NCI-H1092 (cell line): Measurements from ENCODE around the gene CPXM1.

Experiments
- DNase-seq: peaks from one replicate; lab custom pipeline; 2025; lab: John Stamatoyannopoulos, UW

The CPXM1 gene

DNA sequence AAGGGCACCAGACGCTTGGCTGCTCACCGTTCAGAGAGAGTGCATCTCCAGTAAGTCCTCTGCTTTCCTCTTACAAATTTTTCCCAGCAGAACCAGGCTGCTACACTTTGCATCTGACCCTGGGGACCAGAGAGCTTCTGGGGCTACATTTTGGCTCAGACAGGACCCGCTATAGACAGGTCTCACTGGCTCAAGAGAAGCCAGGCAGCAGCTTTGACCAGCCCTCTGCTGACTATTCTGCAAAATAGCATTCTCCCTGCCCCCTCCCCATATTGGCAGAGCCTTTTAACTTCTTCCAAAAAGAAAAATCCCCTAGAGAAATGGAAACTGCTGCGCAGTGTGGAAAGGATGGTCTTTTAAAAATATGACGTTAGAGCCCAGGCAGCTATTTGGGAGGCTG lies 37.2 kb downstream of the CPXM1 start:
- DNase-seq, result no peak

DNA sequence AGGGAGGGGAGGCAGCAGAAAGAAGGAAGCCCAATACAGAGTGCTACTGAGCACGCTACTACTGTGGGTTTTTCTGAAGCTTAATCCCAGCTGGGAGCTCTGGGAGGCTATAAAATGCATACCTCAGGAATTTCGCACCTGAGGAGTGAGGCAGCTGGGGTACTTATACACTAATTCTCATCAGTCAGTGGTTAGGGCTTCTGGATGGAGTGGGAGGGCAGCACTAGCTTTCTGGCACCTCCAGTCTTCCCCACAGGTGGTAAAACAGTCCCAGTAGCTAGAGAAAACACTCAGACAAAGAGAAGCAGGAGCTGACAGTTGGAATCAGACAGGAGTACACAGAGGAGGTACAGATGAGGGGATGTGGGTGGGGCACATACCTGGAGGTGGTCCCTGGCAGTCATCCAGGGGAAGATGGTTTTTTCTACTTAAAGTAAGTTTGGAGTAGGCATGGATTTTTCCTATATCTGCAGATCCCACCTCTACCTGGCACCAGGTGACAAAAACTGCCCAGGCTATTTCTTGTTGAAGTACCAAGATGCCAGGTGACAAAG lies 37.8 kb downstream of the CPXM1 start:
- DNase-seq, result no peak

DNA sequence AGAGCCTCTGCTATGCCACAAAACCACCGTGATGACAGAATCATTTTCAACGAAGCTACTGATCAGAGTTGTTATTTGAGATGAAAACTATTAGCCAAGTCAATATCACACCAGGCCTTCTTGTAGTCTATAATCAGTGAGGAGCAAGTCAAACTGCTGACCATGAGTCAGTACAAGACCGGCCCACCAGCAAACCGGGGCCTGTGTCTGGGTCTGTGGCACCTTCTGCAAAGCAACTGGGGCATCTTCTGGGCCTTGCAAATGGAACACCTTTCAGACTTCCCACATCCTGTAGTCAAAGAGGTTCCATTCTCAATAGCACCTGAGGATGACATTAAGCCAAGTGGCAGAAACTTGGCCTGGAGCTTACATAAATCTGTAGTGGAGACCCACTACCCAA lies 38.5 kb downstream of the CPXM1 start:
- DNase-seq, result no peak

DNA sequence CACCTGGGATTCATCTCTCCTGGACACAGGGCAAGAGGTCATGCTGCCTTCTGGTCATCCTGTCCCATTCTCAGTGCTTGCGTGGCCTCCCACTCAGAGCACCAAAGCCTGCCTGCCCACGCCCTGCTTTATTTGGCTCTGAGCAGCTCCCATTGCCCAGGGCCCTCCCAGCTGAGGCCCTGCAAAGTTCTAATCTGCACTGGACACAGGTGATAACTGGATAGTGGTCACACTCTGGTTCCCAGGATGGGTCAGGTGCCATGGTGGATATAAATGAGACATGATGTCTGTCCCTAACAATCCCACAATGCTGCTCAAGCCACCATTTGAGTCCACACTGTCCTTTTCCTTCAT lies 39.5 kb downstream of the CPXM1 start:
- DNase-seq, result no peak

DNA sequence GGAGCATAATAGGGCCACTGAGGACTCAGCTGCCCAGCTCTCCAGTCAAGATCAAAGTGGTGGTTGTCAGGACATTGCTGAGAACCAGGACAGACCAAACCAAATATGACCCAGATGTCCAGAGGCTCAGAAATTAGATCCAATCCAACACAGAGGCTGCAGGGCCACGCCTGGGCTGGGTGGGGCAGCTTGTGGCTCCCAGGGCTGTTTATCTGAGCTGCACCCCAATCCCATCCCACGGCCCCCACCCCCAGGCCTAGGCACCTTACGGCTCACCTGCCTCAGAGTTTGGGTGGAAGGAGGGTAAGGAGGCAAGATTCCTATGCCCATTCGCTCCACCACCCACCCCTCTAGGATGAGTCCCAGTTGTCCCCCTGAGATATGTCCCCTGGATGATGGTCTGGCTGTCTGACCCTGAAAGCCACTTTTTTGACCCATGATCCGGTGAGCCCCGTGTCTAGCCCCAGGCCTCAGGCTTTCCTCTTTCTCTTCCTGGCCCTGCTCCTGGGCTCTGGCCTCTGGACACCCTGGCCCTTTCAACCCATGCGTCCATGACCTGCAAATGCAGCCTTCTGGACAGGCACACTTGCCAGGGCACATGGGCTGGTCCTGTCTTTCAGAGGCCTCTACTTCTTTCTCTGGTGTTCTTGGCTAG lies 40.0 kb downstream of the CPXM1 start:
- no peak for DNase-seq

DNA sequence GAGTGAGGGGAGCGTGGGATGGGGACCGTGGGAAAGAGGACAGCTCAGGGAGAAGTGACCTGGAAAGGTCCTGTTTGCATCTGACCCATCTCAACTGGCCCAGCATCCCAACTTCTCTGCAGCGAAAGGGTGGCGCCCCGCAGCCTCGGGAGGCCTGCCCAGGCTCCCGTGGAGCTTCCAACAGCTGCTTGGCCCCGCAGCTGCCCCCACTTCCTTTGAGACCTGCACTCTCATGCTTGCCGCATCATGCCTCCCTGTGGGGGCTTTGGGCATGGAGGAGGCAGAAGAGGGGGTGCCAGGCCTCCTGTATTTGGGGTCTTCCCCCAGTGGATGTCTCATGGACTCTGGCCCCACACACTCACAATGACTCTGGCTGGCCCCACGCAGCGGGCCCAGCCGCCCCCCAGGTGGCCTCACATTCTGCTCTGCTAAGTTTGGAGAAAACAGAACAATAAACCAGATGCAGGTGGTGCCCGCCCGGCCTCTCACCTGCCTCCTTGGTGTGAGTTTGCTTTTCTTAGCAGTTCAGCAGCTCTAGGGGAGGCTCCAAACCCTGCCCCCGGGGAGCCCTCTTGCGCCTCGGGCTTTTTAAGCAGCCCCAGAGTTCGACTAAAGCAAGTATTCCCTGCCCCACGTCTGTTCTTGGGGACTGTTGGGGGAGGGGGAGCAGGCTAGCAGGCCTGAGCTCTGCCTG lies 40.7 kb downstream of the CPXM1 start:
- no peak for DNase-seq

DNA sequence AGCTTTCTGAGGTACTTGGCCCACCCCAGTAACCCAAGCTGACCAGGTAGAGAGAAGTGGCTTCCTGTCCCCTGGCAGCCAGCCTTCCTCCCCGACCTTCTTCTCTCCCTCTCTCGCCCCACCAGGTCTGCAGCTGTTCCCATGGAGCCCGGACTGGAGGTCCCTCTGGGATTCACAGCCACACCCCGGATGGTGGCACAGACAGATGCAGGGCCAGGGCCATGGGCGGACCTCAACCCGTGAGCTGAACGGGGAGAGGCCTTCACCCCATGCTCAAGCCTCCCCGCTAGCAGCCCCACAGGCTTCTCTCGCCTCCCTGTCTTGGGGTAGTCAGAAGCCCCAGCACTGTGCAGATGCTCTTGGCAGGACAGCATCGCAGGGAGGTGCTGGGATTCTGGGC lies 41.3 kb downstream of the CPXM1 start:
- no peak for DNase-seq

DNA sequence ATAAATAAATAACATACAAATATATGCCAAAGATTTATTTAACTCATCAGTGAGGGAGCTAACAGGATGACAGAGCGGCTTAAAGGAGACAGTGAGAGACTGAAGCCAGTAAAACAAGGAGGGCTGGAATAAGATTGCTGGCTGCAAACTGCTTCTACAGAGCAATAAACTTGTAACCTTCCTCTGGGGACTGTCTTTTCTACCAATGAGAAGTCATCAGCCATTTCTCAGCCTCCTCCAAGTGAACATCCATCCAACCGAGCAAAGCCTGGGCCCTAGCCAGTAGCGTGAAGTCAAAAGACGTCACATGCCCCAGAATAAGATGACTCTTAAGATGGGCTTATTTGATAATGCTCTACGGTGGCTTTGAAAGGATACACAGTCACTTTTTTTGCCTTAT lies 42.5 kb downstream of the CPXM1 start:
- DNase-seq, result no peak

DNA sequence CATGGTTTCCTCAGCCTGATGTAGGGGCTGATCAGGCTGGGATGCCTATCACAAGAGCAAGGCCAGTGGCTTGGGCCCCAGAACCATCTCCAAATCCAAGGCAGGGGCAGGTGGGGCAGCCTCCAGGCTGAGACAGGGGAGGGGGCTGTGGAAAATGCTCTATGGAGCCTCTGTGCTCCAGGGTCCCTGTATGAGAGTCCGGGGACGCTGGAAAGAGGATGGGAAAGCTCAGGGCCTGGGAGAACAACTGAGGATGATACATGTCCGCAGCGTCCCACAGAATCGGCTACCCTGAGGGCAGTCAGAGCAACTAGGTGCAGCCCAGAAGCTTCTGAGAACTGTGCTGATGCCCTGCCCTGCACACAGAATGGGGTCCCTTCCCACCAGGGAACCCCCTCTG lies 43.4 kb downstream of the CPXM1 start:
- DNase-seq, result no peak

DNA sequence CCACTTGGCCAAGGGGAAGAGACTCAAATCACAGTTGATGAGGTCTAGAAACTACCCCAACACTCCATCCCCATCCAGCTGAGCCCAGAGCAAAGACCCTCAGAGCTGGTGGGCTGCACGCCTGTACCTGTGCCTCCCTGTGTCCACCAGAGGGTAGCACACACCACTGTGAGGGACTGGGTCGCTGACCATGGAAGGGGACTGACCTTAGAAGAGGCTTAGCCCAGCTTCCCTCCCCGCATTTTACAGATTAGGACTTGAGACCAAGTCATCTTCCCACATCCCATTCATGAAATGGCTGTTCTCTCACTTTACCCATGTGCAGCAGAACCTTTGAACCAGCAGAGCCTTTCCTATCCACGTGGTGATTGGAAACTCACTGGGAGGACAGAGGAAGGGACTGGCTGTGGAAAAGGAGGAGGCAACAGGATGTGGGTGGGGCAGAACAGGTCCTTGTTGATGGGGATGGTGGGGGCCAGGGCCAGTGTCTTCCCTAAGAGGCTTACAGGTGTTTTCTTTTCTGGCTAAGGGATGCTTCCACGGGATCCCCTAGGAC lies 44.3 kb downstream of the CPXM1 start:
- no peak for DNase-seq

DNA sequence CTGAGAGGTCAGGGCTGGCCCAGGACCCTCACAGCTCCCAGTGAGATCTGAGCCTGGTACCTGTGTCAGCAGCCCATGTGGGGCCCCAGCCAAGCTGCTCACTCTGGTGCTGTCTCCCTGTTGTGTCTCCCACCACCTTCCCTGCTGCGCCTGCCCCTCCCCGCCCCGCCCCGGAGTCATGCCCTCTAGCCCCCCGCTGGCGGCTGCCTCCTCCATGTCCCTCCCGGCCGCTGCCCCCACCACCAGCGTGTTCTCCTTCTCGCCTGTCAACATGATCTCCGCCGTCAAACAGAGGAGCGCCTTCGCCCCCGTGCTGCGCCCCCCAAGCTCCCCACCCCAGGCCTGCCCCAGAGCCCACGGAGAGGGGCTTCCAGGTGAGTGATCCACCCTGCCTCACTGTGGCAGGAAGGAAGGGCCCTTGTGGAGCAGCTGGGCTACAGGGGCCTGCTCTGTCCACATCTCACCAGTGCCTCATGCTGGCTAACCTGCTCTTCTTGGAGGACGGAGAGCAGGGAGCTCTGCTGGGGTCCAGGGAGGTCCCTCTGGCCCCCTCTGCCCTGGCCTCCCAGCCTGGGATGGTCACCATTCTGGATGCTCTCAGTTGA lies 44.9 kb downstream of the CPXM1 start:
- no peak for DNase-seq

DNA sequence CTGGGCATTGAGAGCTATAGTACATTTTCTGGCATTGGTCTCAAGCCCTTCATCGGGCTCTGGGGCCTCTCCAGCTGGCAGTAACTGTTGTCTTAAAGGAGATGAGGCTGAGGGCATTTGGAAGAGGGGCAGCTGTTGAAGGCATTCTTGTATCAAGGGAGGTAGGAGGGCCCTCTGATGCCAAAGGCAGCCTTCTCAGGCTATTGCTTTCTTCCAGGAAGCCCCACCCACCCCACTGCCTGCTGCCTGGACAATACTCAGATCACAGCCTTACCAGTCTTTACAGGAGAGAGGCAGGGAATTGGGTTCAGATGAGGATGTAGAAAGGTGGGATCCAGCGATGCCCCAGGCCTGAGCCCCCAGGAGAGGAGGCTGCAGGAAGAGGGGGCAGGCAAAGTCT lies 46.0 kb downstream of the CPXM1 start:
- DNase-seq, result no peak

DNA sequence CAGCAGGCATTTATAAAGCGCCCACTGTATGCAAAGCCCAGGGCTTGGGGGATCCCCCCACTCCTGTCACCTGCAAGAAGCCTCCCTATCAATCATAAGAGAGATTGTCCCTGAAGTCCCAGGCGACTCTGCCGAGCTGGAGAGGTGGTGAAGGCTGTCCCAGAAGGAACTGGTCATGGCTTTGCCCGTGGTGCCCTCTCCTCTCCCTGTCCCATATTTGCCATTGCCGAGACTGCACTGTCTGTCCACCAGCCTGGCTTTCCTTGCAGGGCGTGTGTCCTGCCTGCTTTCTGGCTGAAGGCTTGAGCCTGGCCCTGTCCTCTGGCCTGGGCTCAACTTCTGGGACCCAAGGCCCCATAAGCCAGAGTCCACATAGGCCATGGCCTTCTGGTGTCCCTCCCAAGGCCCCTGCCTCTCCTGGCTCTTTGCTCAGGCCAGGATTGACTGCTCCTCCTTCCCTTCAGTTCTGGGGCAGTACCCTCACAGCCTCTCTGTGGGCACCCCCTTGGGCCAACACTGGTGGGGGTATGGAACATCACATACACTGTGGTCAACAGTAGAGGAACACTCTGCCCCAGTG lies 46.9 kb downstream of the CPXM1 start:
- DNase-seq, result no peak

DNA sequence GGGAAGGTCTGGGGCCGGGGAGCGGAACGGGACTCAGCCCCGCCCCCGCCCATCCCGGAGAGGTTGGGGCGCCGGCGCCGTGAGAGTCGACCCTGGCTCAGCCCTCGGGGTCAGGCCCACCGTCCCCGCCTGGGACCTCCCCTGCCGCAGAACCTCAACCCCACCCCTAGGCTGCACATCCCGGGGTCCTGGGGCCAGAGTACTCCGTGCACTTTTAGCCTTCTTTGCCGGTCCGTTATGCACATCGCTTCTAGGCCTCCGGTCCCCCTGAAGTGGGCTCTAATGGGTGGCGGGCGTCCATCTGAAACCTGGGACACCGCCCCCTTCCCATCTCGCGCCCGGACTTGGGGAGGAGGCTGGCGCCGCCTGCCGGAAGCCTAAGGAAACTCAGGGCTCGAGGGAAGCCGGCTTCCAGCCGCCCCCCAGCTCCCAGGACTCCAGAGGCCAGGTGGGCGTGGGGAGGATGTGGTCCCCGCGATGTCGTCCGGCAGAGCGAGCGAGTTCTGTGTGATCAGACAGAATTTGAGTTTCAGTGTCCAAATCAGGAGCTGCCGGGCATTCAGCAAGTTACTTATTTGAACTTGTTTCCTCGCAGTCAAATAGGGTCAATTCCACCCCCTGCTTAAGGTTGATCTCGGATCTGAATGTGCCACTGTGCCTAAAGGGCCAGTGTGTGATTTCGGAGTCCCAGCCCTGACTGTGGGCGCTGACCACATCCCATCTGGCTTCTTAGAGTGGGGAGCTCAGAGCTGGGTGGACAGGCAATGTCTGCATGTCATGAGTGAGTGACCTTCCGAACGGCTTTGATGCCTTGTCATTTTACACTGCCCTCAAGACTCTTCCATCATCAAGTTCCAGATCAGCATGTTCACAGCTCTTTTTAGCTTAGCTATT lies 47.6 kb downstream of the CPXM1 start:
- no peak for DNase-seq

DNA sequence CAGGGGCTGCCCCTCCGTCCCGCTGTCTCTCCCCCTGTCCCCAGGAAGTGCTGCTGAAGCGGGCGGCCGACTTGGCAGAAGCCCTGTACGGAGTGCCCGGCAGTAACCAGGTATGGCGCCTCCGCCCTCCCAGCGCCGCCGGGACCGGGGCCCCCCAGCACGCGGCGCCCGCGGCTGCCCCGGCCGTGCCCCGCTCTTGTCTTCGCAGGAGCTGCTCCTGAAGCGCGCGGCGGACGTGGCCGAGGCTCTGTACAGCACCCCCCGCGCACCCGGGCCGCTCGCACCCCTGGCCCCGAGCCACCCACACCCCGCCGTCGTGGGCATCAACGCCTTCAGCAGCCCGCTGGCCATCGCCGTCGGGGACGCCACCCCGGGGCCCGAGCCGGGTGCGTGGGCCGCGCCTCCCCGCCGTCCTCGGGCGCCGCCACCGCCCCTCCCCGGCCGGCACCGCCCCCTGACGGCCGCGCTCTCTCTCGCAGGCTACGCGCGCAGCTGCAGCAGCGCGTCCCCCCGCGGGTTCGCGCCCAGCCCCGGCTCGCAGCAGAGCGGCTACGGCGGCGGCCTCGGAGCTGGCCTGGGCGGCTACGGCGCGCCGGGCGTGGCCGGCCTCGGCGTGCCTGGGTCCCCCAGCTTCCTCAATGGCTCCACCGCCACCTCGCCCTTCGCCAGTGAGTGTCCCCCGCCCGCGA lies 48.4 kb downstream of the CPXM1 start:
- no peak for DNase-seq

DNA sequence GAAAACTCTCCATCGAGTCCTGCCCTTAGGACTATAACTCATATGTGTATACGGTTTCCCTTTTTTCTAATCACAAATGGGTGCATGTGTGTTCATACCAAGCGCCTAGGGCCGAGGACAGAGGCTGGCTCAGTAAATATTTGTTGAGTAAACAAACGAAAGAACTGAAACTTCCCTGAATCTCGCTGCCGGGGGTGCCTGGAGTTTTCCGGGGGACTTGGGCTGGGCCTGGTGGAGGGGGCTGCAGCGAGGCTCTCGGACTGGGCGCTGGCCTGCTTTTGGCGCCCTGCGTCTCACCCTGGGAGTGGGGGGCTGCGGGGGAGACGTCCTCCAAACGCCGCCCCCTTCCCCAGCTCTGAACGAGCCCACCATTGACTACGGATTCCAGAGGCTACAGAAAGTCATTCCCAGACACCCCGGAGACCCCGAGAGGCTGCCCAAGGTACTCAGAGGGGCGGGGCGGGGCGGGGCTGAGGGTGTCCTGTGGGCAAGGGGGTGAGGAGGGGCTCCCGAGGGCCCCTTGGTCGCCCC lies 49.0 kb downstream of the CPXM1 start:
- DNase-seq, result no peak

DNA sequence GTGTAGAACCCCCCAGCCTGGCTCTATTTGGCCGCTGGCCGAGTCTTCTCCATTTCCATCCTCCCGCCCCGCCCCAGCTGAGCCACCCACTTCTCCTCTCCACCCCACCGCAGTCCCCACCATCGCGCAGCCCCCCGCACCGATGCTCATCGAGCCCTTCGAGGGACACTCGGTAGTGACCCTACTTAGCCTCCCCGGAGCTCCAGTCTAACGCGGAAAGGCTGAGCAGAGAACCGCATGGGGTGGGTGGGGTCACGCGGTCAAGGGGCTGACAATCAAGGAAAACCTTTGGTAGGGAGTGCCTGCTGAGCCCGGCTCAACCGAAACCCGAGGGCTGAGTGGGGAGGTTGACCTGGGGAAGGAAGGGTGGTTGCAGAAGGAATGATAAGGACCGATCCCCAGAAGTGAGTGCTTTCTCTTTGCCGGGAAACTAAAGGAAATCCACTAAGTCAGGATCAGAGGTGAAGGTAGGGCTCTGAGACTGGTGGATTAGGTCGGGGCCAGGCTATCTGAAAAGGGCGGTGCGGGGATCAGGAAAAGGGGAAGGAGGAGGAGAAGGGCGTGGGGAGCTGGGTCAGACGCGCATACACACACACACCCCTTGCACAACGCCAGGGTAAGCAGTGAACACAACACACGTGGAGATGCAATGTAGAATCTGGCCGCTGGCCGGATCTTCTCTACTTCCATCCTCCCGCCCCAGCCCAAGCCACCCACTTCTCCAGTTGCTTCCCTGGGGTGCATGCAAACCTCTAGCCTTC lies 49.8 kb downstream of the CPXM1 start:
- no peak for DNase-seq

DNA sequence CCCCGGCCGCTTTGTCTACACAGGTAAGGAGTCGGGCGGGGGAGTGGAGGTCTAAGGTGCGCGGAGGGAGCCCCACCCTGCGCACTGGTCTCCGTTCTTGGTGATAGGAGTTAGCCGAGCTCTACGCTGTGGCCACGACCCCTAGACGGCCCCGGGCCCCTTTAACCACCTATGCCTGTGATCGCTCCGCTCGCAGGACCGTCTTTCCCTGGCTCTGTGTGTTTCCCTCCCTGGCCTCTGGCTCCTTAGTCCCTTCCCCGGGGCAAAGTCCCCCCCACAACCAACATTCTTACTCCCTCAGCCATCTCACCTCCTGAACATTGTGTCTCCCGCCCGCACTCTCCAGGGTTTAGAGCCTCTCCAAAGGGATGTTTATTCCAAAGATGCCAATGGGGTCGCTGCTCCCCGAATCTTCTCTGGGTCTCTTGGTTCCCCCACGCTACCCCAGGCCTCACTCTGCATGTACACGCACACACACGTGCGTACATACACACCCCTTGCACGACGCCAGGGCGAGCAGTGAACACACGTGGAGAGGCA lies 50.4 kb downstream of the CPXM1 start:
- DNase-seq, result no peak

DNA sequence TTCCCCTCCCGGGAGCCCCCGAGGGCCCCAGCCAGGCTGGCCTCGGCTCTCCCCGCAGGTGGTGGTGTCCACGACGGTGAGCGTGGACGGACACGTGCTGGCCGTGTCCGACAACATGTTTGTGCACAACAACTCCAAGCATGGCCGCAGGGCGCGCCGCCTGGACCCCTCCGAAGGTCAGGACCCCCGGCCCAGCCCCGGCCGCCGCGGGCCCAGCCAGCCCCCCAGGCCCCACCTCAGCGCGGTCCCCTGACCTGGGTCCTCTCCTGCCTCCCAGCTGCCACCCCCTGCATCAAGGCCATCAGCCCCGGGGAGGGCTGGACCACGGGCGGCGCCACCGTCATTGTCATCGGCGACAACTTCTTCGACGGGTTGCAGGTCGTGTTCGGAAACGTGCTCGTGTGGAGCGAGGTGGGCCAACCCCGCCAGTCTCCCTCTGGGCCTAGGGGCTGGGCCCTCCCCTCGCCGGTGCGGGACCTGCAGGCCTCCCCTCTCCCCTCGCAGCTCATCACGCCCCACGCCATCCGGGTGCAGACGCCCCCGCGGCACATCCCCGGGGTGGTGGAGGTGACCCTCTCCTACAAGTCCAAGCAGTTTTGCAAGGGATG lies 51.0 kb downstream of the CPXM1 start:
- DNase-seq, result no peak
